Dedifferentiated amniotic fluid mesenchymal stem cell (primary cell): ENCODE measurements around the gene S100A10.

ENCODE experiments used
- DNase-seq: peaks from one replicate; pipeline ENCODE4 v3.0.0-alpha.2; 2016; ENCODE audit errors: extremely low spot score

The S100A10 gene

GRCh38 chr1:152013664-152014237 lies 20.1 kb upstream of the S100A10 start:
- no peak for DNase-seq

- no peak for DNase-seq
These were observed 16.0 kb upstream of the S100A10 start for GRCh38 chr1:152009691-152010090.

GRCh38 chr1:152007047-152007446 lies 13.4 kb upstream of the S100A10 start:
- no peak for DNase-seq

- no peak for DNase-seq
These were observed 11.8 kb upstream of the S100A10 start for GRCh38 chr1:152005360-152005912.

GRCh38 chr1:152003846-152004442 lies 10.3 kb upstream of the S100A10 start:
- no peak for DNase-seq

GRCh38 chr1:152002960-152003359 lies 9.3 kb upstream of the S100A10 start:
- no peak for DNase-seq

- peak; percentile 98 for DNase-seq
These were observed 8.2 kb upstream of the S100A10 start for GRCh38 chr1:152001631-152002584.

- DNase-seq = no peak
These were observed 7.4 kb upstream of the S100A10 start for GRCh38 chr1:152000964-152001630.

GRCh38 chr1:151998611-151999362 lies 5.1 kb upstream of the S100A10 start:
- no peak for DNase-seq

- no peak for DNase-seq
These were observed 3.6 kb upstream of the S100A10 start for GRCh38 chr1:151997284-151997570.

GRCh38 chr1:151995774-151996173 lies 2.1 kb upstream of the S100A10 start:
- DNase-seq = no peak

GRCh38 chr1:151994956-151995355 lies 1.3 kb upstream of the S100A10 start:
- DNase-seq = peak; percentile 95

- no peak for DNase-seq
These were observed 450 bp downstream of the S100A10 start for GRCh38 chr1:151993084-151993733.

GRCh38 chr1:151992303-151993083 lies 1.2 kb downstream of the S100A10 start:
- peak; percentile 87 for DNase-seq

- no peak for DNase-seq
These were observed 1.9 kb downstream of the S100A10 start for GRCh38 chr1:151991663-151992302.

GRCh38 chr1:151990856-151991198 lies 2.8 kb downstream of the S100A10 start:
- peak; percentile 49 for DNase-seq

- no peak for DNase-seq
These were observed 3.4 kb downstream of the S100A10 start for GRCh38 chr1:151990058-151990855.

GRCh38 chr1:151989211-151989862 lies 4.3 kb downstream of the S100A10 start:
- DNase-seq = peak; percentile 90
